Mesothelial cell of epicardium (in vitro differentiated cells): ENCODE results near the gene BBS7. TPM values are rescaled to one million over a fixed set of nuclear protein-coding genes. Genes with fewer than 3 reads are reported as not detected.

ENCODE experiments used
- DNase-seq, 2 experiments: peaks; one replicate each; pipeline ENCODE4 v3.0.0; 2021; ENCODE audit warnings: low spot score in 2 of 2; ENCODE audit not compliant: unreplicated experiment in 2 of 2
- H3K27ac Mint-ChIP-seq: 2 replicates; pipeline ENCODE4 v1.8.0; 2021; ENCODE audit warnings: mixed read lengths
- H3K27me3 Mint-ChIP-seq: 2 replicates; pipeline ENCODE4 v1.8.0; 2021; ENCODE audit warnings: low read depth, mixed read lengths
- H3K36me3 Mint-ChIP-seq: 2 replicates; pipeline ENCODE4 v1.8.0; 2021; ENCODE audit warnings: mixed read lengths
- H3K4me1 Mint-ChIP-seq: 2 replicates; pipeline ENCODE4 v1.8.0; 2021; ENCODE audit warnings: mixed read lengths
- H3K4me3 Mint-ChIP-seq: 2 replicates; pipeline ENCODE4 v1.8.0; 2021; ENCODE audit warnings: mild to moderate bottlenecking, moderate library complexity, mixed read lengths
- H3K9me3 Mint-ChIP-seq: 2 replicates; pipeline ENCODE4 v1.8.0; 2021; ENCODE audit warnings: mixed read lengths
- CTCF ChIP-seq: fragments of 200-600 bp; sonication (generic); IDR thresholded peaks from one replicate; pipeline ENCODE4 v1.5.0; 2021; ENCODE audit warnings: antibody characterized with exemption; ENCODE audit not compliant: unreplicated experiment
- total RNA-seq: library from RNA; stranded (reverse); gene quantifications from 3 replicates; pipeline ENCODE4 v1.2.1, GENCODE V29; 2021

The BBS7 gene
- total RNA-seq, 1 donor from 2014 or later = 21.2 TPM

- Mint-ChIP-seq H3K27ac (no peak overlapping the region), H3K4me3 (no peak overlapping the region), H3K36me3 (peaks cover 4% of the 10 kb centered on the region), H3K27me3 (no peaks in the 10 kb centered on the region), H3K9me3 (no peaks in the 10 kb centered on the region), H3K4me1 (peaks cover 12% of the 10 kb centered on the region)
- no peak for TF ChIP-seq CTCF
- DNase-seq = no peak
These were observed 50.9 kb downstream of the BBS7 start for GRCh38 chr4:121819216-121819965.

- H3K27me3 Mint-ChIP-seq = no peaks in the 10 kb centered on the region
- H3K9me3 Mint-ChIP-seq = no peaks in the 10 kb centered on the region
- peaks cover 11% of the 10 kb centered on the region for H3K4me1 Mint-ChIP-seq
- H3K36me3 Mint-ChIP-seq = peaks cover 8% of the 10 kb centered on the region
- DNase-seq = no peak
- no peak overlapping the region for H3K4me3 Mint-ChIP-seq
- H3K27ac Mint-ChIP-seq = peak overlapping the region; percentile 1
- TF ChIP-seq CTCF = no peak
These were observed 52.1 kb downstream of the BBS7 start for GRCh38 chr4:121818215-121818614.

- H3K27me3 Mint-ChIP-seq = no peaks in the 10 kb centered on the region
- H3K4me3 Mint-ChIP-seq = no peak overlapping the region
- peaks cover 8% of the 10 kb centered on the region for H3K36me3 Mint-ChIP-seq
- no peak overlapping the region for H3K27ac Mint-ChIP-seq
- no peak for TF ChIP-seq CTCF
- H3K4me1 Mint-ChIP-seq = peaks cover 8% of the 10 kb centered on the region
- no peaks in the 10 kb centered on the region for H3K9me3 Mint-ChIP-seq
- DNase-seq = no peak
These were observed 52.6 kb downstream of the BBS7 start for GRCh38 chr4:121817701-121818100.

GRCh38 chr4:121817006-121817405, 53.3 kb downstream of the BBS7 start:
- H3K4me1 Mint-ChIP-seq = peaks cover 3% of the 10 kb centered on the region
- no peak overlapping the region for H3K4me3 Mint-ChIP-seq
- H3K27ac Mint-ChIP-seq = no peak overlapping the region
- peaks cover 8% of the 10 kb centered on the region for H3K36me3 Mint-ChIP-seq
- no peak for DNase-seq
- H3K27me3 Mint-ChIP-seq = no peaks in the 10 kb centered on the region
- H3K9me3 Mint-ChIP-seq = no peaks in the 10 kb centered on the region
- TF ChIP-seq CTCF = no peak

- no peaks in the 10 kb centered on the region for H3K27me3 Mint-ChIP-seq
- no peak for TF ChIP-seq CTCF
- H3K27ac Mint-ChIP-seq = no peak overlapping the region
- H3K9me3 Mint-ChIP-seq = no peaks in the 10 kb centered on the region
- H3K36me3 Mint-ChIP-seq = peaks cover 11% of the 10 kb centered on the region
- no peaks in the 10 kb centered on the region for H3K4me1 Mint-ChIP-seq
- H3K4me3 Mint-ChIP-seq = no peak overlapping the region
- no peak for DNase-seq
These were observed 55.5 kb downstream of the BBS7 start for GRCh38 chr4:121814756-121815155.
